ENCODE results near the gene MAPK8IP3. TPM values are rescaled to one million over a fixed set of nuclear protein-coding genes. Genes with fewer than 3 reads are reported as not detected.

MAPK8IP3 gene
- total and polyA plus RNA-seq, 9 of the 15 experiments (the other 6 are each of a cell fraction or from before 2014, with no cell fraction given): 0.17 to 58.7 (median 16.7) TPM

- peaks cover 3% of the 10 kb centered on the region; the same call in 1 of the 2 replicates for H4K20me1 ChIP-seq (replicated peaks; ENCODE audit: control insufficient read depth, insufficient read depth, low read length)
Observed at GRCh38 chr16:1785846-1786170, 79.8 kb downstream of the MAPK8IP3 start.

More at GRCh38 chr16:1785846-1786170, 79.8 kb downstream of the MAPK8IP3 start:
- H3K36me3 ChIP-seq (ENCODE audit: control insufficient read depth, insufficient read depth, low read length): peaks cover 59% of the 10 kb centered on the region; the same call in 1 of the 3 replicates
- no peak for ATAC-seq
- H3K4me2 ChIP-seq (ENCODE audit: insufficient read depth, low read length): no peak overlapping the region
- POLR2A ChIA-PET: interaction anchor here (0.7 kb wide), 1 partner anchor 10 kb away, joined by 3 read pairs; no protein-coding TSS in a partner anchor
- no peak for DNase-seq (ENCODE audit: extremely low read depth in 1 of 4, low spot score in 3 of 4)
- H3K9ac ChIP-seq (ENCODE audit: insufficient read depth in 1 of 2, low read depth in 2 of 2, low read length in 2 of 2): peak overlapping the region in 1 of 2 experiments; percentile 58; a peak in 2 of 4 replicates
- H3K9me3 ChIP-seq (replicated peaks; ENCODE audit: control insufficient read depth, insufficient read depth, low read depth, low read length): no peaks in the 10 kb centered on the region
- H3K27me3 ChIP-seq (ENCODE audit: control insufficient read depth in 2 of 2, insufficient read depth in 2 of 2, low read length in 2 of 2): no peaks in the 10 kb centered on the region
- peaks cover 4 to 85% of the 10 kb centered on the region in 2 experiments; a peak in 3 of 5 replicates for H3K4me1 ChIP-seq (replicated peaks in 1 of 2; ENCODE audit: control insufficient read depth in 2 of 2, insufficient read depth in 2 of 2, low read length in 2 of 2)
- WGBS (ENCODE audit: insufficient coverage, low coverage, missing lambda C conversion rate): 96% methylated on average over 14 of the region's 14 CpGs
- H2AFZ ChIP-seq (ENCODE audit: low read depth, low read length): no peak overlapping the region
- in situ Hi-C loops (cut with MboI): no loop called here
- intact Hi-C loops (cut with micrococcal nuclease): no loop called here
- BruUV-seq (replicated peaks): no TSS peak
- no peak for FAIRE-seq
- CTCF ChIA-PET (ENCODE audit: low intra/inter-chr PET ratio): no interaction called here
- no peak for TF ChIP-seq HEY1 (CRISPR knock-in tag; IDR thresholded peaks at IDR 0.05; ENCODE audit: borderline replicate concordance)
- no peak for TF ChIP-seq SMARCB1 (IDR thresholded peaks at IDR 0.05; ENCODE audit: insufficient read length, low read depth)
- TF ChIP-seq SPI1 (IDR thresholded peaks at IDR 0.05; ENCODE audit: borderline replicate concordance, low read depth, low read length): no peak
- TF ChIP-seq MCM2 (IDR thresholded peaks at IDR 0.05; ENCODE audit: low read depth): no peak
- TF ChIP-seq BMI1 (IDR thresholded peaks at IDR 0.05; ENCODE audit: low read length): no peak
- TF ChIP-seq FOXA3 (CRISPR knock-in tag; conservative IDR thresholded peaks at IDR 0.05 in 1 of 2, IDR thresholded peaks at IDR 0.05 in 1 of 2): no peak
- TF ChIP-seq SMARCA4 (IDR thresholded peaks at IDR 0.05): no peak
- no peak for TF ChIP-seq ZNF3 (CRISPR knock-in tag; IDR thresholded peaks at IDR 0.05)
- TF ChIP-seq ZBTB43 (CRISPR knock-in tag; IDR thresholded peaks at IDR 0.05): no peak
- TF ChIP-seq MAX (CRISPR knock-in tag; IDR thresholded peaks at IDR 0.05): no peak
- peaks cover 53% of the 10 kb centered on the region for H3K79me2 ChIP-seq (ENCODE audit: control insufficient read depth, insufficient read depth, low read length)
- no peak overlapping the region for H3K4me3 ChIP-seq
- no peaks in the 10 kb centered on the region for H3K9me1 ChIP-seq (ENCODE audit: control insufficient read depth, insufficient read depth, low read length)
- no peak overlapping the region for H3K27ac ChIP-seq (ENCODE audit: extremely low read depth, low read depth, low read length)
